Ascending aorta (tissue), 2 donors: ENCODE results near the gene ADD1. TPM values are rescaled to one million over a fixed set of nuclear protein-coding genes. Genes with fewer than 3 reads are reported as not detected.

ENCODE experiments used
- DNase-seq, 2 donors: peaks; one replicate each; pipeline ENCODE4 v3.0.0-alpha.2; 2019; ENCODE audit warnings: low spot score in 2 of 2
- H3K27ac ChIP-seq, 2 donors: fragments of 200-600 bp; sonication (generic); one replicate each; pipeline ENCODE4 v1.5.1; 2016 to 2017; ENCODE audit warnings: mild to moderate bottlenecking in 1 of 2
- H3K27me3 ChIP-seq: fragments of 200-600 bp; sonication (generic); one replicate; pipeline ENCODE4 v1.5.1; 2017
- H3K36me3 ChIP-seq, 2 donors: fragments of 200-600 bp; sonication (generic); one replicate each; pipeline ENCODE4 v1.5.1; 2016
- H3K4me1 ChIP-seq, 2 donors: fragments of 200-600 bp; sonication (generic); one replicate each; pipeline ENCODE4 v1.5.1; 2016 to 2017; ENCODE audit warnings: mild to moderate bottlenecking in 1 of 2
- H3K4me3 ChIP-seq, 2 donors: fragments of 200-600 bp; sonication (generic); one replicate each; pipeline ENCODE4 v1.5.1; 2016 to 2017; ENCODE audit warnings: mild to moderate bottlenecking in 1 of 2
- H3K9me3 ChIP-seq, 2 donors: fragments of 200-600 bp; sonication (generic); one replicate each; pipeline ENCODE4 v1.5.1; 2016
- intact Hi-C: fragments of 100-400 bp; cut with DNase I; formaldehyde crosslinking; loops from one replicate; pipeline ENCODE4 v1.15.1; 2023
- total RNA-seq: library from RNA; depleted of rRNA; stranded (reverse); fragments of >200 nt; gene quantifications from one replicate; pipeline ENCODE4 v1.1.0, GENCODE V29; 2016
- TF ChIP-seq, protein P1 (sequence below), 3 experiments: fragments of 200-600 bp in 2 of 3; fragments of 450-650 bp in 1 of 3; sonication (generic) in 2 of 3; IDR thresholded peaks; one replicate each; pipeline ENCODE4 v1.5.1; 2016 to 2019; ENCODE audit warnings: antibody characterized with exemption in 3 of 3, mild to moderate bottlenecking in 1 of 3, moderate library complexity in 1 of 3

ADD1 gene
- total RNA-seq, 1 donor from 2014 or later, result 261 TPM

DNA sequence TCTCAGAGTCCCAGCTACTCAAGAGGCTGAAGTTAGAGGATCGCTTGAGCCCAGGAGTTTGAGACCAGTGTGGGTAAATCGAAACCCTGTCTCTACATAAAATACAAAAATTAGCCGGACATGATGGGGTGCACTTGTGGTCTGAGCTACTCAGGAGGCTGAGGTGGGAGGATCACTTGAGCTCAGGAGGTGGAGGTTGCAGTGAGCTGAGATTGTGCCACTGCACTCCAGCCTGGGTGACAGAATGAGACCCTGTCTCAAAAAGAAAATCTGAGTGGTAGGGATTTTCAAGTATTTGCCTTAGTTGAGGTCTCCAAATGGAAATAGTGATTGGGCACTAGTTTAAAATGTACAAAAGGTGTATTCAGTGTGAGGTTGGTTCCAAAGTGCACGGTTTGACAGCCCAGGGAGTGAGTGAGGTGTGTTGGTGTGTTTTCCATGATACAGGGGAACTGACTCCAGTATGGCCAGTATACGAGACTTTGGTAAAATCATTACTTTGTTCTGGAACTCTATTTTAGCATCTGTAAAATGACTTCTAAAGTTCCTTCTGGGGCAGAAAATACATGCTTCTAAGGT is 13.8 kb downstream of the ADD1 start:
- intact Hi-C loops, result no loop called here
- H3K9me3 ChIP-seq, result no peaks in the 10 kb centered on the region
- H3K27me3 ChIP-seq, result no peaks in the 10 kb centered on the region
- DNase-seq, result no peak
- peaks cover 10 to 47% of the 10 kb centered on the region in 2 donors for H3K4me1 ChIP-seq
- no peak overlapping the region for H3K4me3 ChIP-seq
- H3K36me3 ChIP-seq, result peaks cover 11 to 18% of the 10 kb centered on the region in 2 donors
- TF ChIP-seq, protein P1, sequence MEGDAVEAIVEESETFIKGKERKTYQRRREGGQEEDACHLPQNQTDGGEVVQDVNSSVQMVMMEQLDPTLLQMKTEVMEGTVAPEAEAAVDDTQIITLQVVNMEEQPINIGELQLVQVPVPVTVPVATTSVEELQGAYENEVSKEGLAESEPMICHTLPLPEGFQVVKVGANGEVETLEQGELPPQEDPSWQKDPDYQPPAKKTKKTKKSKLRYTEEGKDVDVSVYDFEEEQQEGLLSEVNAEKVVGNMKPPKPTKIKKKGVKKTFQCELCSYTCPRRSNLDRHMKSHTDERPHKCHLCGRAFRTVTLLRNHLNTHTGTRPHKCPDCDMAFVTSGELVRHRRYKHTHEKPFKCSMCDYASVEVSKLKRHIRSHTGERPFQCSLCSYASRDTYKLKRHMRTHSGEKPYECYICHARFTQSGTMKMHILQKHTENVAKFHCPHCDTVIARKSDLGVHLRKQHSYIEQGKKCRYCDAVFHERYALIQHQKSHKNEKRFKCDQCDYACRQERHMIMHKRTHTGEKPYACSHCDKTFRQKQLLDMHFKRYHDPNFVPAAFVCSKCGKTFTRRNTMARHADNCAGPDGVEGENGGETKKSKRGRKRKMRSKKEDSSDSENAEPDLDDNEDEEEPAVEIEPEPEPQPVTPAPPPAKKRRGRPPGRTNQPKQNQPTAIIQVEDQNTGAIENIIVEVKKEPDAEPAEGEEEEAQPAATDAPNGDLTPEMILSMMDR (IDR thresholded peaks at IDR 0.05), result no peak
- H3K27ac ChIP-seq, result no peak overlapping the region

DNA sequence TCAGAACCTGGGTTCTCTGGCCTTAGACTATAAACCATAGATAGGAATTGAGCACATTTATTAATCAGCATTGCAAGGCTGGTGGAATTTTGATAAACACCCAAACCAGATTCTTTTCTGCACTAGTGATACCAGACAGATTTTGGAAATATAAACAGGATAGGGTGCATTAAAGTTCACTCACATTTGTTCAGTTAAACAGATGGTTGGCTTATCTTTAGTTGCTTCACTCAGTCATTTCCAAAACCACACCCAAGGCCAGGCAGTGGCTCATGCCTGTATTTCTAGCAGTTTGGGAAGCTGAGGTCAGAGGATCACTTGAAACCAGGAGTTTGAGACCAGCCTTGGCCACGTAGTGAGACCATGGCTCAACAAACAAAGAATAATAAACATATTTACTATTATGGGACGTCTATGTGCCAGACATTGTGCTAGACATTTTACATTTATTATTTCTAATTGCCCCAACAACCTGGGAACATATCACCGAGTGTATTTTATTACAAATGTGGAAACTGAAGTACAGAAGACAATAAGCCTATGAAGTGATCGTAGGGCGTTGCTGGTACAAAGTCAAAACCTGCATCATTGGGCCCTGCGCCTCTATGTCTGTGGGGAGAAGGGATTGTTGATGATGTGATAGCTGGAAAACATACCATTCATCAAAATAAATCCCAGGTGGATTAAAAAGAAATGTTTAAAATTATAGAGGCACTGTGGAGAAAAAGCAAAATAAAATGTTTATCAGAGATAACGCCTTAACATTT is 15.0 kb downstream of the ADD1 start:
- intact Hi-C loops, result no loop called here
- Histone ChIP-seq H3K9me3 (no peaks in the 10 kb centered on the region), H3K4me1 (peaks cover 15 to 49% of the 10 kb centered on the region in 2 donors), H3K36me3 (peaks cover 9 to 12% of the 10 kb centered on the region in 2 donors), H3K4me3 (no peak overlapping the region), H3K27ac (peak overlapping the region in 1 of 2 donors; percentile 0), H3K27me3 (no peaks in the 10 kb centered on the region)
- no peak for DNase-seq
- TF ChIP-seq, protein P1 (IDR thresholded peaks at IDR 0.05), result no peak

DNA sequence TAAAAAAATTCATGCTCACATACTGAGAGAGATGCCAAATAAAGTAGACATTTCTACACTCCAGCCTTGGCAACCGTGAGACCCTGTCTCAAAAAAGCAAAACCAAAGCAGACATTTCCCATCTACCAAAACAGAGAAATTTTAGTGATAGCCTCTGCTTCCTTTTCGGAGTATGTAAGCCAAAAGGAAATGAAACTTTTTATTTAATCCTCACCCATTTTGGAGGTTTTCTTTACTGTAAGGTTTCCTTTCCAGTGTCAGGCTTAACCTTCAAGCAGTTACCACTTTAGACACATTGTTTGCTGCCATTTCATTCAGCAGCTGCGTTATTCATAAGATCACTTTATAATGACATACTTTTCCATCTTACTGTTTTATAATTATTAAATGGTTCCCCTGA is 15.9 kb downstream of the ADD1 start:
- H3K36me3 ChIP-seq, result peaks cover 4 to 5% of the 10 kb centered on the region in 2 donors
- H3K27ac ChIP-seq, result peak overlapping the region in 1 of 2 donors; percentile 25
- H3K27me3 ChIP-seq, result no peaks in the 10 kb centered on the region
- DNase-seq, result no peak
- intact Hi-C loops, result no loop called here
- H3K4me1 ChIP-seq, result peaks cover 15 to 55% of the 10 kb centered on the region in 2 donors
- no peak overlapping the region for H3K4me3 ChIP-seq
- TF ChIP-seq, protein P1 (IDR thresholded peaks at IDR 0.05), result no peak
- no peaks in the 10 kb centered on the region for H3K9me3 ChIP-seq

DNA sequence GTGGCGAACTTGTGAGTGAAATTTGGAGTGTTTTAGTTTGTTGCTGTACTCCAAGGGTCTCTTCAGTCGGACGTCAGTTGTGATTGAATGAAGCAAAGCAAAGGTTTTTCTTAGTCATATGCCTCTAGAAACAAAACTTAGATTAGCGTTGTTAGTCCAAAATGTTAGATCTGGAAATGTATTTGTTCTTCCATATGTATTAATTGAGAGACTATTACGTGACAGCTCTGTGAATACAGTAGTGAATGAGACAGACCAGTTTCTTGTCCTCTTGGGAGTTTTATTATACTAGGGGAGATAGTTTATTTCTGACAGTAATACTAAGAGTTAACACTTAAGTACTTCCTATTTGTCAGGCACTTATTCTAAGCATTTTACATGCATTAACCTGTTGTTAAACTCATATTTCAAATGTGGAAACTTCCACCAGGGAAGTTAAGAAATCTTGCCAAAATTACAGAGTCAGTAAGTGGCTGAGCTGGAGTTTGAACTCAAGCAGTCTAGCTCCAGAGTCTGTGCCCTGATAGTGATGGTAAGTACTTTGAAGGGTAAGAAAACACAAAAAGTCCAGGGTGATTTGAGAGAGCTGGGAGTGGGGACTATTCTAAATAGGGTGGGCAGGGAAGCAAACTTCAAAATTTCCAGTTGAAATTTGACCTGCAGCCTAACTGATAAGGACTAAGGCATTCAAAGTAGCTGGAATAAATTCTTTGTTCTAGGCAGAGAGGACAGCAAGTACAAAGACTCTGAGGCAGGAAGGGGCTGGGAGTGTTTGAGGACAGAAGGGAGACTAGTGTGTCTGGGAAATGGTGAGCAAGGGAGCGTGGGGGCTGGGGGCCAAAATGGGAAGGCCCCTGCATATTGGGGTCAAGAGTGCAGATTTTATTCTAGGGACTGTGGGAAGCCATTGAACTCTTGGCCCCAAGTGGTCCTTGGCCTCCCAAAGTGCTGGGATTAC is 17.0 kb downstream of the ADD1 start:
- TF ChIP-seq, protein P1 (IDR thresholded peaks at IDR 0.05), result no peak
- DNase-seq, result no peak
- H3K4me3 ChIP-seq, result no peak overlapping the region
- H3K27ac ChIP-seq, result peak overlapping the region; percentile 29 to 53
- H3K36me3 ChIP-seq, result no peaks in the 10 kb centered on the region
- H3K27me3 ChIP-seq, result no peaks in the 10 kb centered on the region
- intact Hi-C loops, result no loop called here
- peaks cover 15 to 60% of the 10 kb centered on the region in 2 donors for H3K4me1 ChIP-seq
- H3K9me3 ChIP-seq, result no peaks in the 10 kb centered on the region

DNA sequence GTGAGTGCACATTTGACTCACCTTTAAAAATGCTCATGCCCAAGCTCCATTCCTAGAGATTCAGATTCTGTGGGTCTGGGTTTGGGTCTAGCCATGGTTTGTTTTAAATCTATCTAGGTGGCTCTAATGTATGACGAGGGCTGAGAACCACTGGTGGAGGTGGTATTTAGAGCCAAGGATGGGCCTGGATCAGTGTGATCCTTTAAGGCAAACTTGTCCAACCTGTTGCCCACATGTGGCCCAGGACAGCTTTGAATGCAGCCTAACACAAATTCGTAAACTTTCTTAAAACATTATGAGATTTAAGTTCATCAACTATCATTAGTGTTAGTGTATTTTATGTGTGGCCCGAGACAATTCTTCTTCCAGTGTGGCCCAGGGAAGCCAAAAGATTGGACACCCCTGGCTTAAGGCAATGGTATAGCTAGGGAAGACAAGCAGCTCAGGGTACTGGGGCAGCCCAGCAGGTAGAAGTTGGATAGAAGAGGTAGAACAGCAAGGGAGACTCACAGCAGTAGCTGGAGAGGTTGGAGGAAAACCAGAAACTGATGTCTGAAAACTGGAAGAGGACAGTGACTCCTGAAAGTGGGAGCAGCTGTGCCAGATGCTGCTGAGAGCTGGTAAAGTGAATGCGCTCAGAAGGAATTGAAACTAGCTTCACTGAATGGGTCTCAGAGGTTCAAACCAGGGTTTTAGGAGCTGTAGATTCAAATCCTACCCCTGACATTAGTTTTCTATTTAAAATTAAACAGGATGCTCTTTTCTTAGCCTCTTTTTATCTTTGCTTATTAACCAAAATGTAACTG is 18.2 kb downstream of the ADD1 start:
- Histone ChIP-seq H3K9me3 (no peaks in the 10 kb centered on the region), H3K4me1 (peaks cover 15 to 72% of the 10 kb centered on the region in 2 donors), H3K4me3 (no peak overlapping the region), H3K27ac (peak overlapping the region; percentile 29 to 53), H3K36me3 (no peaks in the 10 kb centered on the region), H3K27me3 (no peaks in the 10 kb centered on the region)
- intact Hi-C loops, result no loop called here
- no peak for DNase-seq
- TF ChIP-seq, protein P1 (IDR thresholded peaks at IDR 0.05), result no peak
